LHCN-M2 (cell line): Measurements from ENCODE around the gene RNF146. TPM values are rescaled to one million over a fixed set of nuclear protein-coding genes. Genes with fewer than 3 reads are reported as not detected.

ENCODE experiments used
- total RNA-seq: library from RNA; depleted of rRNA; stranded (reverse); fragments of >200 nt; gene quantifications from 2 replicates; pipeline ENCODE4 v1.2.3, GENCODE V29; 2014; rRNA removed

Gene RNF146
- total RNA-seq, 1 experiment from 2014 or later, result 52.5 TPM

Other genes starting within 250 kb of the RNF146 start
- gene RSPO3, start 148.2 kb upstream of the RNF146 start, total RNA-seq, result not detected in 2 replicates
- gene ECHDC1, start 76.7 kb downstream of the RNF146 start, total RNA-seq, result 91.6 and 97.8 TPM in 2 replicates
- 2.4 and 5.0 TPM in 2 replicates for gene KIAA0408, start 192.5 kb downstream of the RNF146 start, total RNA-seq